GM23338 (cell line): ENCODE measurements around the gene NEK10. TPM values are rescaled to one million over a fixed set of nuclear protein-coding genes. Genes with fewer than 3 reads are reported as not detected.

Experiments
- ATAC-seq: fragments of 200-7000 bp; cut with Tn5 transposase; 3 replicates; pipeline ENCODE4 v1.9.1; 2020
- DNase-seq: peaks from one replicate; pipeline ENCODE4 v3.0.0-alpha.2; 2015; ENCODE audit warnings: low spot score
- H2AFZ ChIP-seq: fragments of 200-600 bp; sonication (generic); 2 replicates; pipeline ENCODE4 v1.8.0; 2016; ENCODE audit warnings: antibody characterized with exemption, mild to moderate bottlenecking, moderate library complexity
- H3F3A ChIP-seq: fragments of 200-600 bp; sonication (generic); replicated peaks from 2 replicates; pipeline ENCODE4 v1.8.0; 2017; ENCODE audit warnings: antibody characterized with exemption, mixed run types, low read depth
- H3K27ac ChIP-seq: fragments of 200-600 bp; sonication (generic); 2 replicates; pipeline ENCODE4 v1.6.1; 2016; ENCODE audit warnings: low read depth
- H3K27me3 ChIP-seq: fragments of 200-600 bp; sonication (generic); 2 replicates; pipeline ENCODE4 v1.8.0; 2016; ENCODE audit warnings: mild to moderate bottlenecking, mixed run types, moderate library complexity; ENCODE audit not compliant: insufficient read depth
- H3K36me3 ChIP-seq: fragments of 200-600 bp; sonication (generic); 2 replicates; pipeline ENCODE4 v1.8.0; 2016; ENCODE audit warnings: mild to moderate bottlenecking; ENCODE audit not compliant: insufficient read depth
- H3K4me1 ChIP-seq: fragments of 200-600 bp; sonication (generic); 2 replicates; pipeline ENCODE4 v1.8.0; 2016; ENCODE audit warnings: mild to moderate bottlenecking, moderate library complexity; ENCODE audit not compliant: insufficient read depth
- H3K4me2 ChIP-seq: fragments of 200-600 bp; sonication (generic); 2 replicates; pipeline ENCODE4 v1.7.1; 2017; ENCODE audit warnings: mixed run types
- H3K4me3 ChIP-seq: fragments of 200-600 bp; sonication (generic); 2 replicates; pipeline ENCODE4 v1.6.1; 2016; ENCODE audit warnings: mixed run types
- H3K79me2 ChIP-seq: fragments of 200-600 bp; sonication (generic); replicated peaks from 2 replicates; pipeline ENCODE4 v1.8.0; 2017; ENCODE audit warnings: mild to moderate bottlenecking; ENCODE audit not compliant: insufficient read depth
- H3K9me2 ChIP-seq: fragments of 200-600 bp; sonication (generic); 2 replicates; pipeline ENCODE4 v1.8.0; 2017; ENCODE audit not compliant: insufficient read depth
- H4K20me1 ChIP-seq: fragments of 200-600 bp; sonication (generic); replicated peaks from 2 replicates; pipeline ENCODE4 v1.8.0; 2017; ENCODE audit warnings: mild to moderate bottlenecking; ENCODE audit not compliant: insufficient read depth
- H3K27ac Mint-ChIP-seq: 2 replicates; pipeline ENCODE4 v1.8.0; 2020; ENCODE audit warnings: inconsistent platforms, mild to moderate bottlenecking, moderate library complexity, mixed read lengths
- H3K27me3 Mint-ChIP-seq: 3 replicates; pipeline ENCODE4 v1.8.0; 2022; ENCODE audit warnings: low read depth, mild to moderate bottlenecking, moderate library complexity, mixed read lengths, inconsistent platforms; ENCODE audit not compliant: insufficient read depth, poor library complexity
- H3K36me3 Mint-ChIP-seq: 3 replicates; pipeline ENCODE4 v1.8.0; 2021; ENCODE audit warnings: low read depth, mild to moderate bottlenecking, inconsistent platforms, moderate library complexity, mixed read lengths
- H3K4me1 Mint-ChIP-seq: 3 replicates; pipeline ENCODE4 v1.8.0; 2020; ENCODE audit warnings: mild to moderate bottlenecking, inconsistent platforms, mixed read lengths
- H3K4me3 Mint-ChIP-seq: 3 replicates; pipeline ENCODE4 v1.8.0; 2021; ENCODE audit warnings: moderate library complexity, mild to moderate bottlenecking, inconsistent platforms, mixed read lengths
- H3K9me3 Mint-ChIP-seq: 3 replicates; pipeline ENCODE4 v1.8.0; 2020; ENCODE audit warnings: moderate library complexity, mild to moderate bottlenecking, inconsistent platforms, mixed read lengths
- CREB1 ChIP-seq: fragments of 250-450 bp; sonication (Bioruptor Pico); IDR thresholded peaks from 2 replicates; pipeline ENCODE4 v1.5.0; 2020; ENCODE audit warnings: low read depth, mild to moderate bottlenecking, moderate library complexity
- CTCF ChIP-seq, 2 experiments: fragments of 200-600 bp in 1 of 2; sonication (generic) in 1 of 2; conservative IDR thresholded peaks; 2 replicates each; pipeline versions ENCODE4 v1.5.1 to v1.6.1; 2016 to 2017; ENCODE audit warnings: antibody characterized with exemption in 2 of 2, low read depth in 2 of 2, mild to moderate bottlenecking in 2 of 2, moderate library complexity in 1 of 2
- ETS1 ChIP-seq: IDR thresholded peaks from 2 replicates; pipeline ENCODE4 v1.6.1; 2016; ENCODE audit warnings: antibody characterized with exemption
- EZH2 ChIP-seq: fragments of 200-600 bp; sonication (generic); IDR thresholded peaks from one replicate; pipeline ENCODE4 v1.8.0; 2017; ENCODE audit warnings: antibody characterized with exemption, mild to moderate bottlenecking, low read depth; ENCODE audit not compliant: unreplicated experiment
- EZH2phosphoT487 ChIP-seq: fragments of 200-600 bp; sonication (generic); IDR thresholded peaks from one replicate; pipeline ENCODE4 v1.8.1; 2018; ENCODE audit warnings: antibody characterized with exemption; ENCODE audit not compliant: unreplicated experiment
- JUNB ChIP-seq: IDR thresholded peaks from one replicate; pipeline ENCODE4 v1.6.1; 2016; ENCODE audit warnings: antibody characterized with exemption; ENCODE audit not compliant: unreplicated experiment
- NANOG ChIP-seq: IDR thresholded peaks from 2 replicates; pipeline ENCODE4 v1.6.1; 2016; ENCODE audit warnings: antibody characterized with exemption, borderline replicate concordance
- POLR2AphosphoS5 ChIP-seq: IDR thresholded peaks from 2 replicates; pipeline ENCODE4 v1.6.1; 2016; ENCODE audit warnings: antibody characterized with exemption, low read depth
- REST ChIP-seq: IDR thresholded peaks from one replicate; pipeline ENCODE4 v1.6.1; 2018; ENCODE audit warnings: antibody characterized with exemption; ENCODE audit not compliant: unreplicated experiment
- STAT1 ChIP-seq: IDR thresholded peaks from one replicate; pipeline ENCODE4 v1.6.1; 2016; ENCODE audit warnings: antibody characterized with exemption; ENCODE audit not compliant: unreplicated experiment
- ZNF114 ChIP-seq: fragments of 250-450 bp; sonication (Bioruptor Pico); IDR thresholded peaks from 2 replicates; pipeline ENCODE4 v1.5.0; 2020; ENCODE audit warnings: mild to moderate bottlenecking, moderate library complexity
- ZNF331 ChIP-seq: fragments of 250-450 bp; sonication (Bioruptor Pico); IDR thresholded peaks from 2 replicates; pipeline ENCODE4 v1.5.0; 2020; ENCODE audit warnings: low read depth, mild to moderate bottlenecking, moderate library complexity
- ZNF462 ChIP-seq: fragments of 250-450 bp; sonication (Bioruptor Pico); IDR thresholded peaks from 2 replicates; pipeline ENCODE4 v1.5.0; 2020; ENCODE audit warnings: mild to moderate bottlenecking, moderate library complexity
- polyA plus RNA-seq: library from polyadenylated mRNA; unstranded; fragments of >200 nt; fragmentation: Nextera tagmentation; extraction: Ambion mirVana; gene quantifications from 2 replicates; pipeline ENCODE4 v1.2.1, GENCODE V29; 2016
- total RNA-seq: library from RNA; depleted of rRNA; stranded (reverse); fragments of >200 nt; shearing (Covaris generic); gene quantifications from 2 replicates; pipeline ENCODE4 v1.2.3, GENCODE V29; 2014

Gene NEK10
- total and polyA plus RNA-seq, 2 experiments from 2014 or later: 0.55 to 2.0 TPM

- no peaks in the 10 kb centered on the region for H3K4me1 Mint-ChIP-seq
- Histone ChIP-seq H3K79me2 (no peaks in the 10 kb centered on the region), H3K4me3 (no peak overlapping the region), H3K27ac (no peak overlapping the region), H3K27me3 (no peaks in the 10 kb centered on the region), H4K20me1 (no peaks in the 10 kb centered on the region), H3K9me2 (peaks cover 23% of the 10 kb centered on the region), H3K36me3 (no peaks in the 10 kb centered on the region), H3K4me1 (no peaks in the 10 kb centered on the region), H2AFZ (no peak overlapping the region), H3K4me2 (no peak overlapping the region), H3F3A (no peaks in the 10 kb centered on the region)
- ATAC-seq (no peak), DNase-seq (no peak)
- peaks cover 19% of the 10 kb centered on the region for H3K9me3 Mint-ChIP-seq
- no peak overlapping the region for H3K27ac Mint-ChIP-seq
- H3K27me3 Mint-ChIP-seq: peaks cover 2% of the 10 kb centered on the region
- H3K4me3 Mint-ChIP-seq: no peak overlapping the region
- H3K36me3 Mint-ChIP-seq: peaks cover 9% of the 10 kb centered on the region; the same call in 2 of the 3 replicates
- TF ChIP-seq ZNF114 (CRISPR knock-in tag) (no peak), CREB1 (CRISPR knock-in tag) (no peak), REST (no peak), EZH2phosphoT487 (no peak), ZNF331 (CRISPR knock-in tag) (no peak), ETS1 (no peak), NANOG (no peak), ZNF462 (no peak), CTCF (conservative IDR thresholded peaks at IDR 0.05; ENCODE audit: low read depth in 2 of 2) (no peak), STAT1 (no peak), POLR2AphosphoS5 (no peak), JUNB (no peak), EZH2 (no peak)
Measured at GRCh38 chr3:27060336-27060735, 308.8 kb downstream of the NEK10 start.
